Fibroblast of skin of left quadriceps (primary cell): ENCODE results near the gene AHSG.

ENCODE experiments used
- DNase-seq, 2 experiments: peaks; one replicate each; pipeline ENCODE4 v3.0.0-alpha.2; 2013; ENCODE audit warnings: low read depth in 2 of 2

Gene AHSG

GRCh38 chr3:186593862-186594261 lies 19.0 kb upstream of the AHSG start:
- no peak for DNase-seq

DNA sequence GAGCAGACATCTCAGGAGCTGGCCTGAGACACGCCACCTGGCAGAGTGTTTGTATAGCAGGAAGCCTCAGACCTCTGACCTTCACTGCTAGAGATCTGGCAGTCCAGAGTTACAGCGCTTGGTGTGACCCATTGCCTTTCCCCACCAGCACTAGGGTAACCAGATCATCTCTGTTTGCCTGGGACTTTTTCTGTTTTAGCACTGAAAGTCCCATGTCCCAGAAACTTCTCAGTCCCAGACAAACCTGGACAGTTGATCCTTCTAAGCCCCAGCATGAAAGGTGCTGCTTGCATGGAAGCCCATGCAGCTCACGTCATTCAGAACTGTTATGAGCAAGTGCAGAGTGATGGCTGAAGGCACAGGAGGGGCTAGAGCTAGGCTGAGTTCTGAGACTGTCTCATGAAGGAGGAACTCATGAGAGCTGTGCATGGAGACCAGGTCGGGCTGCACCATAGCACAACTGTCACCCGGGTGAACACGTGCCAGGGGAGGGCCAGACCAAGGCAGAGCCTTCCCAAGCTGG lies 18.2 kb upstream of the AHSG start:
- DNase-seq: no peak

DNA sequence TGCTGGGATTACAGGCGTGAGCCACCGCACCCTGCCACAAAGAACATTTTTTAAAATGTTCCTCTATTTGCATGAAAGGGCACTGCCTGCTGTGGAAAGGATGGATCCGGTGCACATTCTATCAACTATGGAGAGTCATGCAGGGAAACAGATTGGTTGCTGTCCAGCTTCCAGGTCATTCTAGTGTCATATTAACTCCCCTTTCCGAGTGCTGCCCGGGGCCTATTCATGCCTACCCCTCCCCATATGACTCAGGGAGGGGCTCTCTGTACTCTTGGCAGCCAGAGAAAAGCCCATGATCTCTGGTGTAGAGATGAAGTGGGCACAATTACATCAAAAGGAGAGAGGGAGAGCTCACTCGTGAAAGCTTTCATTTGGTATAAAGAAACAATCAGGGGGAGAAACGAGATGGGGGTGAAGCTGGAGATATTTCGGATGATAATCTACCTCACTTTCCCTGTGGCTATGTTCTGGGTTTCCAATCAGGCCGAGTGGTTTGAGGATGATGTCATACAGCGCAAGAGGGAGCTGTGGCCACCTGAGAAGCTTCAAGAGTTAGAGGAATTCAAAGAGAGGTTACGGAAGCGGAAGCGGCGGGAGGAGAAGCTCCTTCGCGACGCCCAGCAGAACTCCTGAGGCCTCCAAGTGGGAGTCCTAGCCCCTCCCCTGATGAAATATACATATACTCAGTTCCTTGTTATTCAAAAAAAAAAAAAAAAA lies 16.1 kb upstream of the AHSG start:
- peak in 1 of 2 experiments; percentile 3 for DNase-seq

- DNase-seq: peak; percentile 38 to 47
Observed at GRCh38 chr3:186598108-186598784, 14.6 kb upstream of the AHSG start.

DNA sequence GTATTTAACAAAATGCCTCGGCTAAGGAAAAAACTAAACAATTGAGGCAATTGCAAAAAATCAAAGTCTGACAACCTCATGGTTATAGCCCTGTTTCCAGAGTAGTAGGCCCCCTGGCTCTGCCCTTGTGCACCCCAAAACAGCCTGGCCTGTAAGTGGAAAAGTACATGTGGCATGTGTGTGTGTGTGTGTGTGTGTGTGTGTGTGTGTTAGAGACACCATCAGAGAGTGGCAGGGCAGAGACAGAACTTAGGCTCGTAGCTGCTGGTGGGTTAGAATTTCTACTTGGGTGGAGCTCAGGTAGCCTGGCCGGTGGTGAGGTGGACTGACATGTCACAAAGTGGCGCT lies 14.1 kb upstream of the AHSG start:
- no peak for DNase-seq

GRCh38 chr3:186599142-186599784 lies 13.6 kb upstream of the AHSG start:
- no peak for DNase-seq

DNA sequence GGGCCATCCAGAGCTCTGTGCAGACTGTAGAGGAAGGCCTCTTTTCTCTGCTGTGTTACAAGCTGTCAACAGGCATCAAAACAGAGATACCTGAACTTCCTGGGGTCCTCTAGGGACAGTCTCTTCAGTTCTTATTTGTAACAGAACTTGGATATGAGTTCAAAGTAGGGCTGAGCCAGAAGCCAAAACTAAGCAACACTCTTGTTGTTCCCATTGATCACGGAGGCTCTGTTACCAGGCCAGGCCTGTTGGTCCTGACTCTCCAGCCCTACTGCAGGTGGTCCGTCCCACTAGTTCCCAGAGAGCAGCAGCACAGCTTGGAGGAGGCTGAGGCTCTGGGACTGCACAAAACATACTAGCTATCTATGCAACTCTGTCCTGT lies 13.1 kb upstream of the AHSG start:
- DNase-seq: no peak

GRCh38 chr3:186600896-186601295 lies 12.0 kb upstream of the AHSG start:
- DNase-seq: no peak

DNA sequence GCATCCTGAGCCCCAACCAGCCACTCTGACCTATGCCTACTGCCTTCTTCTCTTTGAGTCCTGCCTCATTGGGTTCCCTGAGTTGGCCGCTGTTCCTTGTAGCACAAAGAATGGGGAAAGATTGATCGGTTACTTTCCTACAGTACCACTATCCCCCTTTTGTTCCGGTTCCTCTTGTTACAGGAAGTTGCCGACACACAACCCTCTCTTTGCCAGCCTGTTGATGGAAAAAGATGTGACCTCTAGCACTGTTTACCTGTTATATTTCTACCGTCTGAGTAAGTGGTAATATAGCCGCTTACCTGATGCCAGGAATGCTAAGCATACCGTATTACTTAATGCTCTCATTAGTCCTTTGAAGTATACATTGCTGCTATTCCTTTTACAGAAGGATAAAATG lies 9.7 kb upstream of the AHSG start:
- no peak for DNase-seq

DNA sequence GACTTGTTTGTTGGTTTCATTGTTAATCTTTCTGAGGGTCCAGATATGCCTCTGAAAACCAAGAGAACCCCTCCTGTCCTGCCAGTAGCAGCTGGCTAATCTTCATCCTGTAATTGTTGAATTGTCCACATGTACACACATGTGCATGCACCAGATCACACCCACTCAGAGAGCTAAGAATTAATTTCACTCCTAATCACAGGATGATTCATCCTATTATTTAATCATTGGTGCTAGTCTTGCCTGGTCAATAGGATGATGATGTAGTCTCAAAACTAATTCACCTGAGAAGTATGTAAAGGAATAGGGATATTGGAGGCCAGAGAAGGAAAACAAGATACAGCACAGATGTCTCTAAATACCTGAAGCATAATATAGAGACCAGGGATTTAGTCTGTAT lies 7.8 kb upstream of the AHSG start:
- DNase-seq: no peak

- no peak for DNase-seq
Observed at GRCh38 chr3:186605561-186606545, 7.0 kb upstream of the AHSG start.

DNA sequence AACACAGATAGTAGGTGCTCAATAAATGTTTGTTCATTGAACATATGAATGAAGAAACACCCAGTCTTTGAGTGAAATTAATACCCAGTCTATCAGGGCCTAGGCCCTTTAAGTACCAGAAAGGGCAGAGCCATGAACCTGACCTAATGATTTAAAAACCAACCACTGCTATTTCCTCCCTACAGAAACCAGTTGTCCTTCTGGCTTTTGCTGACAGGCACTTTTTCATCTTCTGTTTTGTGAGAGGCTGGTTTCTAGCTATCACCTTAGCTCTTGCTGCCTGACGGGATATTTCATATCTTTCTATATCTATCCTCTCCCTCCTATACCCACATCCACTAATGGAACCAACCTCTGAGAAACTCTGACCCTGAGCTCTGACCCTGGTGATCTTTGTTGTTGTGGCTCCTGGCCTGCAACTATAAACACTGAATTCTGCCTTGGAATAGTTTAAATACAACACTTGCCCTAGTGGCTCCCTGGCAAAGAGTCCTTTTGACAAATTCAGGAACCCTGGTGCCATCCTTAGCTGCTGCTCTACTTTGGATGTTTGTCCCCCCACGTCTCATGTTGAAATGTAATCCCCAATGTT lies 4.1 kb upstream of the AHSG start:
- DNase-seq: no peak

DNA sequence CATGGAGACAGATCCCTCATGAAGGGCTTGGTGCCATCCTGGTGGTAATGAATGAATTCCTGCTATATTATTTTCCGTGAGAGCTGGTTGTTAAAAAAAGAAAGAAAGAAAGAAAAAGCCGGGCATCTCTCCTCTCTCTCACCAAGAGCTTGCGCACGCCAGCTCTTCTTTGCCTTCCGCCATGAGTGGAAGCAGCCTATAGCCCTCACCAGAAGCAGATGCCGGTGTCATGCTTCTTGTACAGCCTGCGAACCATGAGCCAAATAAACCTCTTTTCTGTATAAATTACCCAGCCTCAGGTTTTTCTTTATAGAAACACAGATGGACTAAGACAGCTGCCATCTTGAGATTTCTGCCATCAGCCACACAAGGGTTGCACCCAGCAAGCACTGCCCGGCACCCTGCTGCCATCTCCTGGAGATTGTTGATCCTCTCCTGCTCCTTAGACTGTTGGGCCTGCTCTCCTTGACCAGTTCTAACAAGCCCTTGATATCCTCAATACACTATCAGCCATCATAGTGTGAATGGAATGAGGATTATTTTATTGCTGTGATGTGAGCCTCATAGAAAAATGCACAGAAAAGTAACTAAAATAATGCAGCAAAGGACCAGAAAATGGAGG lies 3.5 kb upstream of the AHSG start:
- DNase-seq: no peak

DNA sequence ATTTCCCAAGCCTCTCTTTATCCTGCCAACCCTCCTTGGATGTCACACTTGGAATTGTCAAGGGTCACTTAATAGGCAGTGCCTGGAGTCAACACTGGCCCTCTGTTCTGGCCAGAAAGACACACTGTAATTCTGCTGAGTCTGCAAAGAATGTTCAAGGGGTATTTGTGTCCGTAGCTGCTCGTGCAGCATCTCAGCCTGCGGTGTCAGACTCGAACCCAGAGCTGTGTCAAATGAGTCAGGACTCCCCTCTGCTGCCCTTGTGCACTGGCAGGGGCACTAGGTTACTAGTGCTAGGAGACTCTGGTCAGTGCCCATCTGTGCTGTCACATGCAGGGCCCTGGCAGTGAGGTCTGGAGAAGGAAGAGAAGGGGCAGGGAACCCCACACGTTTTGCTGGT lies 795 bp upstream of the AHSG start:
- DNase-seq: no peak

DNA sequence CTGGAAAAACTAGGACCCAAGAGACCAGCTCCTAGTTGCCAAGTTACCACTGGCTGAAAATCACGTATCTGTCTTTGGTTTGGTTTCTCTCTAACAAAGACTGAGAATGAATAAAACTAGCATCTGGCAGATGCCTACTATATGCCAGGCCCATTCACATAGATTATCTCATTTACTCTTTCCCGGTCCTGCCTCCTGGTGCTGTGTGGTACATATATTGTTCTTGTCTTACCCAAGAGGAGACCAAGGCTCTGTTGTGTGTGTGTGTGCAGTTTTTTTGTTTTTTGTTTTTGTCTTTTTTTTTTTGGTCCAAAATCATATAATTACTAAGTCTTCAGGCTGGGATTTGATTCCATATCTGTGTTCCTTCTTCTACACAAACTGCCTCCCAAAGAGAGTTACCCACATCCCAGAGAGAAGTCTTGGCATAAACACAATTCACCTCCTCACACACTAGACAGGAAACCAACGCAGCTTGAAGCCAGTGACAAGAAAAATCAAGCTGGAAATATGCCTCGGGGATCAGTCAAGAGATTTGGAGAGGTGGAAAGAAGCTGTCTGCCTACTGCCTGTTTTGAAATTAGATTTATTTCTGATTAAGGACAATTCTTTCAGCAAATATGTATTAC lies 891 bp downstream of the AHSG start:
- no peak for DNase-seq

- DNase-seq: no peak
Observed at GRCh38 chr3:186614266-186614596, 1.4 kb downstream of the AHSG start.

DNA sequence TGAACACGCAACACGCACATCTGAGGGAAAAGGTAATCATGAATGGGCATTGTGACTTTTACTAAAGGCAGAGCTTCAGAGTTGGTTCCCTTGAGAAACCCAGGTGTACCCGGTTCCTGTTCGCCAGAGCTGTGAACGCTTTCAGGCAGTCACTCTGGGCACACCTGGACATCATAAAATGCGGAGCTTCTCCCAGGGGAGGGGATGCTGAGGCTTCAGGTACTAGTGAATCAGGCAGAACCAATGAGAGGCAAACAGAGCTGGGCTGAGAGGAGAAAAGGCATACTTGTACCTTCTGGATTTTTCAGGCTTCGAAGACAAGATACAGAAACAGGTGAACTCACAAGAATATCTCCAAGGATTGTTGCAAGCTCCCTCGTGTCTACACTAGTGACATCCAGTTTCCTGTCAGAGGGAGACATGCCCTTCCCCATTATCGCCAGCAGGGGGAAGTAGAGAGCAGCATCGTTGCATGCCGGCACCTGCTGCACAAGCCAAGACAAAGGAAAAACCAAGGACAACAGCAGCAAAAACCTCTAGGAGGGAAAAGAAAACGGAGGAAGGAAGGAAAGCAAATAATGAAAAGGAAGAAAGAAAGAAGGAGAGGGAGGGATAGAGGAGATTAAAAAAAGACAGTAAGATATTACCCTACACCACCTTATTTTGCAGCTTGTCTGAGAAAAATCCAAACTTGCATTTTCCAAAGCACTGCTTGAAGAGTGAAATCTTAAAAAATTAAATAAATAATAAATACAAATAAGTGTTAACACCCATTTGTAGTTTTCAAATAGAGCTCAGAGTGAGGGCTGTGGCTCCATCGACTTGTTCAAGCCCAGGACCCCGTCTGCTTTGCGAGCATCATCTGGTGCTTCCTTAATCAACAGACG lies 2.0 kb downstream of the AHSG start:
- peak; percentile 29 to 32 for DNase-seq

GRCh38 chr3:186616299-186616617 lies 3.4 kb downstream of the AHSG start:
- no peak for DNase-seq

GRCh38 chr3:186617036-186617946 lies 4.4 kb downstream of the AHSG start:
- peak; percentile 87 to 90 for DNase-seq
